Peyer's patch (tissue), 4 donors: ENCODE results near the gene PNMA8C.

ENCODE experiments used
- CTCF ChIP-seq, 6 experiments: fragments of 450-650 bp in 4 of 6; fragments of 200-600 bp in 2 of 6; sonication (generic) in 1 of 6; IDR thresholded peaks; one replicate each; pipeline ENCODE4 v1.5.1; 2017 to 2019; ENCODE audit warnings: antibody characterized with exemption in 6 of 6, mild to moderate bottlenecking in 3 of 6, moderate library complexity in 1 of 6
- POLR2A ChIP-seq, 2 donors: fragments of 450-650 bp; IDR thresholded peaks; one replicate each; pipeline ENCODE4 v1.5.1; 2017; ENCODE audit warnings: antibody characterized with exemption in 2 of 2, mild to moderate bottlenecking in 2 of 2, moderate library complexity in 2 of 2

DNA sequence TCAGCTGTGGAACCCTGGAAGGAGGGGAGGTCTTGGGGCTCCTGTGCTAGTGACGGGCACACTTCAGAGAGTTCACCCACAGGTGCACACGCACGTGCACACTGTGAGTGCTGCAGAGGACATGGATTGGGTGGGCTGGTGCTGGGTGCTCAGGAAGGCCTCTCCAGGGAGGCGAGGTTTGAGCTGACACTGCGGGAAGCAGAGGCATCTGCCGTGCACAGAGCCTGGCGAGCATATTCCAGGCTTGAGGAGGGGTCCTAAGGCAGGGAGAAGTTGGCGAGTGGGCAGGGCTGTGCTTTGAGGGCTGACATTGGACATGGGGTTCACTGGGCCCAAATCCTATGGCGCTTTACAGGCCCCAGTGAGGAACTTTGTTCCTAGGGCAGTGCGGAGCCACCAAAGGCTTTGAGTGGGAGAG, 41.0 kb downstream of the PNMA8C start:
- no peak for TF ChIP-seq POLR2A (IDR thresholded peaks at IDR 0.05)
- TF ChIP-seq CTCF (IDR thresholded peaks at IDR 0.05): no peak
